K562 (cell line): ENCODE data around the gene ATP5PD. TPM values are rescaled to one million over a fixed set of nuclear protein-coding genes. Genes with fewer than 3 reads are reported as not detected.
A peak's percentile ranks its signal among the peaks of the same experiment; 100 is the strongest.

Source experiments
- BHLHE40 ChIP-seq: IDR thresholded peaks from 2 replicates; pipeline ENCODE4 v1.6.1; 2011; ENCODE audit warnings: low read length, improper control_type of control experiment
- ETV5 ChIP-seq: sonication (generic); formaldehyde crosslinking; IDR thresholded peaks from 2 replicates; pipeline ENCODE4 v1.4.0; 2020; ENCODE audit warnings: low read depth, mild to moderate bottlenecking, missing genetic modification reagents
- FIP1L1 ChIP-seq: fragments of 200-400 bp; formaldehyde crosslinking; IDR thresholded peaks from 2 replicates; pipeline ENCODE4 v1.6.1; 2018; ENCODE audit warnings: mild to moderate bottlenecking, low read depth, low read length; ENCODE audit not compliant: poor library complexity, severe bottlenecking
- FOXA1 ChIP-seq: fragments of 450-650 bp; IDR thresholded peaks from 2 replicates; pipeline ENCODE4 v1.6.1; 2016; ENCODE audit warnings: mild to moderate bottlenecking, borderline replicate concordance
- GABPA ChIP-seq: fragments of 200-800 bp; sonication (Bioruptor generic); conservative IDR thresholded peaks from 2 replicates; pipeline ENCODE4 v1.6.1; 2016; ENCODE audit warnings: low read depth, missing genetic modification characterization, missing compliant biosample characterization
- MAZ ChIP-seq, 2 experiments: fragments of 450-650 bp in 1 of 2; sonication (generic) in 1 of 2; formaldehyde crosslinking; IDR thresholded peaks in 1 of 2; conservative IDR thresholded peaks in 1 of 2; 2 replicates each; pipeline versions ENCODE4 v1.4.0 to v1.5.0; 2020; ENCODE audit warnings: mild to moderate bottlenecking in 1 of 2, missing genetic modification reagents in 1 of 2
- MCM7 ChIP-seq, 2 experiments: fragments of 450-650 bp; IDR thresholded peaks; 2 replicates each; pipeline ENCODE4 v1.6.1; 2016 to 2018
- RBM17 ChIP-seq: fragments of 200-400 bp; formaldehyde crosslinking; IDR thresholded peaks from 2 replicates; pipeline ENCODE4 v1.6.1; 2017; ENCODE audit warnings: low read depth, mild to moderate bottlenecking, low read length, borderline replicate concordance
- polyA plus RNA-seq, 8 experiments: library from polyadenylated mRNA; depleted of rRNA in 4 of 8; stranded (reverse) in 5 of 8; unstranded in 3 of 8; fragments of >200 nt; fragmentation: Nextera tagmentation in 2 of 8; fragmentation: Illumina TruSeq in 1 of 8; extraction: Ambion mirVana in 2 of 8; extraction: Trizol in 1 of 8; gene quantifications; 2 replicates each; pipeline versions ENCODE4 v1.2.1 to v1.2.3, GENCODE V29; 2011 to 2014; ENCODE audit warnings: inconsistent platforms in 1 of 8, missing spikeins in 1 of 8
- total RNA-seq, 7 experiments: library from RNA; depleted of rRNA in 6 of 7; stranded (reverse); fragments of >200 nt in 6 of 7; fragmentation: Illumina TruSeq in 2 of 7; extraction: Trizol in 2 of 7; gene quantifications; 2 replicates each; pipeline versions ENCODE4 v1.2.1 to v1.2.3, GENCODE V29; 2011 to 2021; ENCODE audit warnings: low replicate concordance in 1 of 7
- TF ChIP-seq, protein P1 (sequence below): fragments of 450-650 bp; formaldehyde crosslinking; IDR thresholded peaks from 2 replicates; pipeline ENCODE4 v1.4.0; 2022; ENCODE audit warnings: mild to moderate bottlenecking, moderate library complexity
- TF ChIP-seq, protein P2 (sequence below), 2 experiments: fragments of 450-650 bp in 1 of 2; sonication (generic) in 1 of 2; formaldehyde crosslinking in 1 of 2; IDR thresholded peaks in 1 of 2; conservative IDR thresholded peaks in 1 of 2; 2 replicates each; pipeline versions ENCODE4 v1.6.1 to v1.8.1; 2016 to 2023; ENCODE audit warnings: mild to moderate bottlenecking in 2 of 2, moderate library complexity in 2 of 2, inconsistent platforms in 1 of 2, missing genetic modification reagents in 1 of 2
- TF ChIP-seq, protein P3 (sequence below): sonication (generic); formaldehyde crosslinking; IDR thresholded peaks from 2 replicates; pipeline ENCODE4 v1.8.0; 2022; ENCODE audit warnings: mild to moderate bottlenecking, missing genetic modification reagents
- TF ChIP-seq, protein P4 (sequence below): fragments of 250-450 bp; sonication (Bioruptor Pico); IDR thresholded peaks from 2 replicates; pipeline ENCODE4 v1.4.0; 2020; ENCODE audit warnings: mild to moderate bottlenecking, moderate library complexity
- TF ChIP-seq, protein P5 (sequence below): fragments of 450-650 bp; formaldehyde crosslinking; IDR thresholded peaks from 2 replicates; pipeline ENCODE4 v1.4.0; 2020; ENCODE audit warnings: mild to moderate bottlenecking, moderate library complexity

ATP5PD gene
- total and polyA plus RNA-seq, 9 of the 15 experiments (the other 6 are each of a cell fraction or from before 2014, with no cell fraction given) = 271 to 828 (median 432) TPM

DNA sequence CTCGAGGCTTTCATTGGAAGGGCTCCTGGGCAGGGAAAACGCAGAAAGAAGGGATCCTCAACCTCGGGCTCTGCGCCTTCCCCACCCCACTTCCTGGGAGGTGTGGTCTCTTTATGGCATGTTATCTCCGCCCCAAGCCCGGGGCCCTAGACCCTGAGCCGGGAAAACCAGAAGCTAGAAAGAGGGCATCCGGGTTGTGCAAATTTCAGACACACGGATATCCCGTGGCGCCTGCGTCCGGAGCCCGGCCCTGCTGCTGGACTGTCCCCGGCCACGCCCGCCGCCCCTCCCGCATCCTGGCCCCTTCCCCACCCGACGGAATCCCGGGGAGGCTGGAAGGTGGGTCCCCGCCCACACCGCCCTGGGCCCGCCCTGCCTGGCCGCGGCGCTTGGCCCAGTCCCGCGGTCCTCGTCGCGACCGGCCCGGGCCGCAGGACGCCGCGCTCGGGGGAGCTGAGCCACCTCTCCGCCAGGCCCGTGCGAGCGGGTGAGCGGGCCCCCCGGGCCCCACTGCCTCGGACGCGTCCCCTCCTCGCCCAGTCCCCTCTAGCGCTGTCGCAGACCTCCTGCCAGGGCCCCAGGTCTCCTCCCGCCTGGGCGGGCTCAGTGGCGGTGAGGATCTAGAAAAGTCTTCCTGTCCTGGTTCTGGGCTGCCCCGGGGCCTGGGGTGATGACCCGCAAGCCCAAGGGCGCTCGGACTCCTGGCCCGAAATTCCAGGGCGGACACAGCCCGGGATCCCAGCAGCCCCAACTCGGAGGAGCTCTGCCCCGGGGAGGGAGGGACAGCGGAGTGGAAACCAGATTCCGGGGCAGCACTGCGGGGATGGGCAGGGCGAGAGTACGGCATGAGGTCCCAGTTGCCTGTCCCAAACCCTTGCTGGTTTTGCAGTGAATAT lies 41.0 kb upstream of the ATP5PD start, which contains the start of gene SLC16A5 (continued):
- TF ChIP-seq, protein P1, sequence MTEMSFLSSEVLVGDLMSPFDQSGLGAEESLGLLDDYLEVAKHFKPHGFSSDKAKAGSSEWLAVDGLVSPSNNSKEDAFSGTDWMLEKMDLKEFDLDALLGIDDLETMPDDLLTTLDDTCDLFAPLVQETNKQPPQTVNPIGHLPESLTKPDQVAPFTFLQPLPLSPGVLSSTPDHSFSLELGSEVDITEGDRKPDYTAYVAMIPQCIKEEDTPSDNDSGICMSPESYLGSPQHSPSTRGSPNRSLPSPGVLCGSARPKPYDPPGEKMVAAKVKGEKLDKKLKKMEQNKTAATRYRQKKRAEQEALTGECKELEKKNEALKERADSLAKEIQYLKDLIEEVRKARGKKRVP (CRISPR knock-in tag) = 0 out of 2 replicates have a peak, but pooled peaks have one; percentile 8
- TF ChIP-seq, protein P2, sequence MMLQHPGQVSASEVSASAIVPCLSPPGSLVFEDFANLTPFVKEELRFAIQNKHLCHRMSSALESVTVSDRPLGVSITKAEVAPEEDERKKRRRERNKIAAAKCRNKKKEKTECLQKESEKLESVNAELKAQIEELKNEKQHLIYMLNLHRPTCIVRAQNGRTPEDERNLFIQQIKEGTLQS (IDR thresholded peaks at IDR 0.05) = no peak
- TF ChIP-seq, protein P2 (CRISPR knock-in tag; conservative IDR thresholded peaks at IDR 0.05) = no peak
- TF ChIP-seq, protein P3, sequence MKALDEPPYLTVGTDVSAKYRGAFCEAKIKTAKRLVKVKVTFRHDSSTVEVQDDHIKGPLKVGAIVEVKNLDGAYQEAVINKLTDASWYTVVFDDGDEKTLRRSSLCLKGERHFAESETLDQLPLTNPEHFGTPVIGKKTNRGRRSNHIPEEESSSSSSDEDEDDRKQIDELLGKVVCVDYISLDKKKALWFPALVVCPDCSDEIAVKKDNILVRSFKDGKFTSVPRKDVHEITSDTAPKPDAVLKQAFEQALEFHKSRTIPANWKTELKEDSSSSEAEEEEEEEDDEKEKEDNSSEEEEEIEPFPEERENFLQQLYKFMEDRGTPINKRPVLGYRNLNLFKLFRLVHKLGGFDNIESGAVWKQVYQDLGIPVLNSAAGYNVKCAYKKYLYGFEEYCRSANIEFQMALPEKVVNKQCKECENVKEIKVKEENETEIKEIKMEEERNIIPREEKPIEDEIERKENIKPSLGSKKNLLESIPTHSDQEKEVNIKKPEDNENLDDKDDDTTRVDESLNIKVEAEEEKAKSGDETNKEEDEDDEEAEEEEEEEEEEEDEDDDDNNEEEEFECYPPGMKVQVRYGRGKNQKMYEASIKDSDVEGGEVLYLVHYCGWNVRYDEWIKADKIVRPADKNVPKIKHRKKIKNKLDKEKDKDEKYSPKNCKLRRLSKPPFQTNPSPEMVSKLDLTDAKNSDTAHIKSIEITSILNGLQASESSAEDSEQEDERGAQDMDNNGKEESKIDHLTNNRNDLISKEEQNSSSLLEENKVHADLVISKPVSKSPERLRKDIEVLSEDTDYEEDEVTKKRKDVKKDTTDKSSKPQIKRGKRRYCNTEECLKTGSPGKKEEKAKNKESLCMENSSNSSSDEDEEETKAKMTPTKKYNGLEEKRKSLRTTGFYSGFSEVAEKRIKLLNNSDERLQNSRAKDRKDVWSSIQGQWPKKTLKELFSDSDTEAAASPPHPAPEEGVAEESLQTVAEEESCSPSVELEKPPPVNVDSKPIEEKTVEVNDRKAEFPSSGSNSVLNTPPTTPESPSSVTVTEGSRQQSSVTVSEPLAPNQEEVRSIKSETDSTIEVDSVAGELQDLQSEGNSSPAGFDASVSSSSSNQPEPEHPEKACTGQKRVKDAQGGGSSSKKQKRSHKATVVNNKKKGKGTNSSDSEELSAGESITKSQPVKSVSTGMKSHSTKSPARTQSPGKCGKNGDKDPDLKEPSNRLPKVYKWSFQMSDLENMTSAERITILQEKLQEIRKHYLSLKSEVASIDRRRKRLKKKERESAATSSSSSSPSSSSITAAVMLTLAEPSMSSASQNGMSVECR = no peak
- TF ChIP-seq, protein P4, sequence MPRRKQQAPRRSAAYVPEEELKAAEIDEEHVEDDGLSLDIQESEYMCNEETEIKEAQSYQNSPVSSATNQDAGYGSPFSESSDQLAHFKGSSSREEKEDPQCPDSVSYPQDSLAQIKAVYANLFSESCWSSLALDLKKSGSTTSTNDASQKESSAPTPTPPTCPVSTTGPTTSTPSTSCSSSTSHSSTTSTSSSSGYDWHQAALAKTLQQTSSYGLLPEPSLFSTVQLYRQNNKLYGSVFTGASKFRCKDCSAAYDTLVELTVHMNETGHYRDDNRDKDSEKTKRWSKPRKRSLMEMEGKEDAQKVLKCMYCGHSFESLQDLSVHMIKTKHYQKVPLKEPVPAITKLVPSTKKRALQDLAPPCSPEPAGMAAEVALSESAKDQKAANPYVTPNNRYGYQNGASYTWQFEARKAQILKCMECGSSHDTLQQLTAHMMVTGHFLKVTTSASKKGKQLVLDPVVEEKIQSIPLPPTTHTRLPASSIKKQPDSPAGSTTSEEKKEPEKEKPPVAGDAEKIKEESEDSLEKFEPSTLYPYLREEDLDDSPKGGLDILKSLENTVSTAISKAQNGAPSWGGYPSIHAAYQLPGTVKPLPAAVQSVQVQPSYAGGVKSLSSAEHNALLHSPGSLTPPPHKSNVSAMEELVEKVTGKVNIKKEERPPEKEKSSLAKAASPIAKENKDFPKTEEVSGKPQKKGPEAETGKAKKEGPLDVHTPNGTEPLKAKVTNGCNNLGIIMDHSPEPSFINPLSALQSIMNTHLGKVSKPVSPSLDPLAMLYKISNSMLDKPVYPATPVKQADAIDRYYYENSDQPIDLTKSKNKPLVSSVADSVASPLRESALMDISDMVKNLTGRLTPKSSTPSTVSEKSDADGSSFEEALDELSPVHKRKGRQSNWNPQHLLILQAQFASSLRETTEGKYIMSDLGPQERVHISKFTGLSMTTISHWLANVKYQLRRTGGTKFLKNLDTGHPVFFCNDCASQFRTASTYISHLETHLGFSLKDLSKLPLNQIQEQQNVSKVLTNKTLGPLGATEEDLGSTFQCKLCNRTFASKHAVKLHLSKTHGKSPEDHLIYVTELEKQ = no peak
- TF ChIP-seq ETV5 = peak; percentile 16; the same call in 1 of the 2 replicates
- peak; percentile 55 for TF ChIP-seq GABPA (tag)
- TF ChIP-seq FOXA1 = no peak
- TF ChIP-seq, protein P5, sequence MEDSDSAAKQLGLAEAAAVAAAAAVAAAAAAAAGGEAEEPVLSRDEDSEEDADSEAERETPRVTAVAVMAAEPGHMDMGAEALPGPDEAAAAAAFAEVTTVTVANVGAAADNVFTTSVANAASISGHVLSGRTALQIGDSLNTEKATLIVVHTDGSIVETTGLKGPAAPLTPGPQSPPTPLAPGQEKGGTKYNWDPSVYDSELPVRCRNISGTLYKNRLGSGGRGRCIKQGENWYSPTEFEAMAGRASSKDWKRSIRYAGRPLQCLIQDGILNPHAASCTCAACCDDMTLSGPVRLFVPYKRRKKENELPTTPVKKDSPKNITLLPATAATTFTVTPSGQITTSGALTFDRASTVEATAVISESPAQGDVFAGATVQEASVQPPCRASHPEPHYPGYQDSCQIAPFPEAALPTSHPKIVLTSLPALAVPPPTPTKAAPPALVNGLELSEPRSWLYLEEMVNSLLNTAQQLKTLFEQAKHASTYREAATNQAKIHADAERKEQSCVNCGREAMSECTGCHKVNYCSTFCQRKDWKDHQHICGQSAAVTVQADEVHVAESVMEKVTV (CRISPR knock-in tag) = no peak
- TF ChIP-seq FIP1L1 = no peak
- TF ChIP-seq BHLHE40 = peak; percentile 5; the same call in 1 of the 2 replicates
- TF ChIP-seq RBM17 = no peak
- peak; percentile 79 to 82; a peak in 3 of 4 replicates for TF ChIP-seq MAZ (CRISPR knock-in tag; conservative IDR thresholded peaks at IDR 0.05 in 1 of 2, IDR thresholded peaks at IDR 0.05 in 1 of 2)
- no peak for TF ChIP-seq MCM7 (IDR thresholded peaks at IDR 0.05)
